GM23338 (cell line): Measurements from ENCODE around the gene MMP1. TPM values are rescaled to one million over a fixed set of nuclear protein-coding genes. Genes with fewer than 3 reads are reported as not detected.

ENCODE experiments used
- ATAC-seq: fragments of 200-7000 bp; cut with Tn5 transposase; 3 replicates; pipeline ENCODE4 v1.9.1; 2020
- DNase-seq: peaks from one replicate; pipeline ENCODE4 v3.0.0-alpha.2; 2015; ENCODE audit warnings: low spot score
- H2AFZ ChIP-seq: fragments of 200-600 bp; sonication (generic); 2 replicates; pipeline ENCODE4 v1.8.0; 2016; ENCODE audit warnings: antibody characterized with exemption, mild to moderate bottlenecking, moderate library complexity
- H3F3A ChIP-seq: fragments of 200-600 bp; sonication (generic); replicated peaks from 2 replicates; pipeline ENCODE4 v1.8.0; 2017; ENCODE audit warnings: antibody characterized with exemption, mixed run types, low read depth
- H3K27ac ChIP-seq: fragments of 200-600 bp; sonication (generic); 2 replicates; pipeline ENCODE4 v1.6.1; 2016; ENCODE audit warnings: low read depth
- H3K27me3 ChIP-seq: fragments of 200-600 bp; sonication (generic); 2 replicates; pipeline ENCODE4 v1.8.0; 2016; ENCODE audit warnings: mild to moderate bottlenecking, mixed run types, moderate library complexity; ENCODE audit not compliant: insufficient read depth
- H3K36me3 ChIP-seq: fragments of 200-600 bp; sonication (generic); 2 replicates; pipeline ENCODE4 v1.8.0; 2016; ENCODE audit warnings: mild to moderate bottlenecking; ENCODE audit not compliant: insufficient read depth
- H3K4me1 ChIP-seq: fragments of 200-600 bp; sonication (generic); 2 replicates; pipeline ENCODE4 v1.8.0; 2016; ENCODE audit warnings: mild to moderate bottlenecking, moderate library complexity; ENCODE audit not compliant: insufficient read depth
- H3K4me2 ChIP-seq: fragments of 200-600 bp; sonication (generic); 2 replicates; pipeline ENCODE4 v1.7.1; 2017; ENCODE audit warnings: mixed run types
- H3K4me3 ChIP-seq: fragments of 200-600 bp; sonication (generic); 2 replicates; pipeline ENCODE4 v1.6.1; 2016; ENCODE audit warnings: mixed run types
- H3K79me2 ChIP-seq: fragments of 200-600 bp; sonication (generic); replicated peaks from 2 replicates; pipeline ENCODE4 v1.8.0; 2017; ENCODE audit warnings: mild to moderate bottlenecking; ENCODE audit not compliant: insufficient read depth
- H3K9me2 ChIP-seq: fragments of 200-600 bp; sonication (generic); 2 replicates; pipeline ENCODE4 v1.8.0; 2017; ENCODE audit not compliant: insufficient read depth
- H4K20me1 ChIP-seq: fragments of 200-600 bp; sonication (generic); replicated peaks from 2 replicates; pipeline ENCODE4 v1.8.0; 2017; ENCODE audit warnings: mild to moderate bottlenecking; ENCODE audit not compliant: insufficient read depth
- H3K27ac Mint-ChIP-seq: 2 replicates; pipeline ENCODE4 v1.8.0; 2020; ENCODE audit warnings: inconsistent platforms, mild to moderate bottlenecking, moderate library complexity, mixed read lengths
- H3K27me3 Mint-ChIP-seq: 3 replicates; pipeline ENCODE4 v1.8.0; 2022; ENCODE audit warnings: low read depth, mild to moderate bottlenecking, moderate library complexity, mixed read lengths, inconsistent platforms; ENCODE audit not compliant: insufficient read depth, poor library complexity
- H3K36me3 Mint-ChIP-seq: 3 replicates; pipeline ENCODE4 v1.8.0; 2021; ENCODE audit warnings: low read depth, mild to moderate bottlenecking, inconsistent platforms, moderate library complexity, mixed read lengths
- H3K4me1 Mint-ChIP-seq: 3 replicates; pipeline ENCODE4 v1.8.0; 2020; ENCODE audit warnings: mild to moderate bottlenecking, inconsistent platforms, mixed read lengths
- H3K4me3 Mint-ChIP-seq: 3 replicates; pipeline ENCODE4 v1.8.0; 2021; ENCODE audit warnings: moderate library complexity, mild to moderate bottlenecking, inconsistent platforms, mixed read lengths
- H3K9me3 Mint-ChIP-seq: 3 replicates; pipeline ENCODE4 v1.8.0; 2020; ENCODE audit warnings: moderate library complexity, mild to moderate bottlenecking, inconsistent platforms, mixed read lengths
- CREB1 ChIP-seq: fragments of 250-450 bp; sonication (Bioruptor Pico); IDR thresholded peaks from 2 replicates; pipeline ENCODE4 v1.5.0; 2020; ENCODE audit warnings: low read depth, mild to moderate bottlenecking, moderate library complexity
- CTCF ChIP-seq, 2 experiments: fragments of 200-600 bp in 1 of 2; sonication (generic) in 1 of 2; conservative IDR thresholded peaks; 2 replicates each; pipeline versions ENCODE4 v1.5.1 to v1.6.1; 2016 to 2017; ENCODE audit warnings: antibody characterized with exemption in 2 of 2, low read depth in 2 of 2, mild to moderate bottlenecking in 2 of 2, moderate library complexity in 1 of 2
- EZH2 ChIP-seq: fragments of 200-600 bp; sonication (generic); IDR thresholded peaks from one replicate; pipeline ENCODE4 v1.8.0; 2017; ENCODE audit warnings: antibody characterized with exemption, mild to moderate bottlenecking, low read depth; ENCODE audit not compliant: unreplicated experiment
- EZH2phosphoT487 ChIP-seq: fragments of 200-600 bp; sonication (generic); IDR thresholded peaks from one replicate; pipeline ENCODE4 v1.8.1; 2018; ENCODE audit warnings: antibody characterized with exemption; ENCODE audit not compliant: unreplicated experiment
- JUNB ChIP-seq: IDR thresholded peaks from one replicate; pipeline ENCODE4 v1.6.1; 2016; ENCODE audit warnings: antibody characterized with exemption; ENCODE audit not compliant: unreplicated experiment
- NANOG ChIP-seq: IDR thresholded peaks from 2 replicates; pipeline ENCODE4 v1.6.1; 2016; ENCODE audit warnings: antibody characterized with exemption, borderline replicate concordance
- POLR2AphosphoS5 ChIP-seq: IDR thresholded peaks from 2 replicates; pipeline ENCODE4 v1.6.1; 2016; ENCODE audit warnings: antibody characterized with exemption, low read depth
- STAT1 ChIP-seq: IDR thresholded peaks from one replicate; pipeline ENCODE4 v1.6.1; 2016; ENCODE audit warnings: antibody characterized with exemption; ENCODE audit not compliant: unreplicated experiment
- ZNF114 ChIP-seq: fragments of 250-450 bp; sonication (Bioruptor Pico); IDR thresholded peaks from 2 replicates; pipeline ENCODE4 v1.5.0; 2020; ENCODE audit warnings: mild to moderate bottlenecking, moderate library complexity
- ZNF331 ChIP-seq: fragments of 250-450 bp; sonication (Bioruptor Pico); IDR thresholded peaks from 2 replicates; pipeline ENCODE4 v1.5.0; 2020; ENCODE audit warnings: low read depth, mild to moderate bottlenecking, moderate library complexity
- polyA plus RNA-seq: library from polyadenylated mRNA; unstranded; fragments of >200 nt; fragmentation: Nextera tagmentation; extraction: Ambion mirVana; gene quantifications from 2 replicates; pipeline ENCODE4 v1.2.1, GENCODE V29; 2016
- total RNA-seq: library from RNA; depleted of rRNA; stranded (reverse); fragments of >200 nt; shearing (Covaris generic); gene quantifications from 2 replicates; pipeline ENCODE4 v1.2.3, GENCODE V29; 2014
- TF ChIP-seq, protein P1 (sequence below): fragments of 250-450 bp; sonication (Bioruptor Pico); IDR thresholded peaks from 2 replicates; pipeline ENCODE4 v1.5.0; 2020; ENCODE audit warnings: mild to moderate bottlenecking, moderate library complexity
- TF ChIP-seq, protein P2 (sequence below): IDR thresholded peaks from 2 replicates; pipeline ENCODE4 v1.6.1; 2016; ENCODE audit warnings: antibody characterized with exemption
- TF ChIP-seq, protein P3 (sequence below): IDR thresholded peaks from one replicate; pipeline ENCODE4 v1.6.1; 2018; ENCODE audit warnings: antibody characterized with exemption; ENCODE audit not compliant: unreplicated experiment

Gene MMP1
- total and polyA plus RNA-seq, 2 experiments from 2014 or later: not detected

GRCh38 chr11:102770191-102770590 lies 27.8 kb downstream of the MMP1 start:
- no peak overlapping the region for H2AFZ ChIP-seq
- no peaks in the 10 kb centered on the region for H3K36me3 Mint-ChIP-seq
- no peak overlapping the region for H3K4me3 ChIP-seq
- H3K36me3 ChIP-seq: no peaks in the 10 kb centered on the region
- no peak overlapping the region for H3K27ac Mint-ChIP-seq
- H3K79me2 ChIP-seq: no peaks in the 10 kb centered on the region
- H4K20me1 ChIP-seq: no peaks in the 10 kb centered on the region
- no peaks in the 10 kb centered on the region for H3F3A ChIP-seq
- H3K27me3 Mint-ChIP-seq: no peaks in the 10 kb centered on the region
- no peaks in the 10 kb centered on the region; the same call in 2 of the 3 replicates for H3K9me3 Mint-ChIP-seq
- ATAC-seq: no peak
- TF ChIP-seq EZH2: no peak
- TF ChIP-seq STAT1: no peak
- TF ChIP-seq POLR2AphosphoS5: no peak
- TF ChIP-seq JUNB: no peak
- TF ChIP-seq, protein P1, sequence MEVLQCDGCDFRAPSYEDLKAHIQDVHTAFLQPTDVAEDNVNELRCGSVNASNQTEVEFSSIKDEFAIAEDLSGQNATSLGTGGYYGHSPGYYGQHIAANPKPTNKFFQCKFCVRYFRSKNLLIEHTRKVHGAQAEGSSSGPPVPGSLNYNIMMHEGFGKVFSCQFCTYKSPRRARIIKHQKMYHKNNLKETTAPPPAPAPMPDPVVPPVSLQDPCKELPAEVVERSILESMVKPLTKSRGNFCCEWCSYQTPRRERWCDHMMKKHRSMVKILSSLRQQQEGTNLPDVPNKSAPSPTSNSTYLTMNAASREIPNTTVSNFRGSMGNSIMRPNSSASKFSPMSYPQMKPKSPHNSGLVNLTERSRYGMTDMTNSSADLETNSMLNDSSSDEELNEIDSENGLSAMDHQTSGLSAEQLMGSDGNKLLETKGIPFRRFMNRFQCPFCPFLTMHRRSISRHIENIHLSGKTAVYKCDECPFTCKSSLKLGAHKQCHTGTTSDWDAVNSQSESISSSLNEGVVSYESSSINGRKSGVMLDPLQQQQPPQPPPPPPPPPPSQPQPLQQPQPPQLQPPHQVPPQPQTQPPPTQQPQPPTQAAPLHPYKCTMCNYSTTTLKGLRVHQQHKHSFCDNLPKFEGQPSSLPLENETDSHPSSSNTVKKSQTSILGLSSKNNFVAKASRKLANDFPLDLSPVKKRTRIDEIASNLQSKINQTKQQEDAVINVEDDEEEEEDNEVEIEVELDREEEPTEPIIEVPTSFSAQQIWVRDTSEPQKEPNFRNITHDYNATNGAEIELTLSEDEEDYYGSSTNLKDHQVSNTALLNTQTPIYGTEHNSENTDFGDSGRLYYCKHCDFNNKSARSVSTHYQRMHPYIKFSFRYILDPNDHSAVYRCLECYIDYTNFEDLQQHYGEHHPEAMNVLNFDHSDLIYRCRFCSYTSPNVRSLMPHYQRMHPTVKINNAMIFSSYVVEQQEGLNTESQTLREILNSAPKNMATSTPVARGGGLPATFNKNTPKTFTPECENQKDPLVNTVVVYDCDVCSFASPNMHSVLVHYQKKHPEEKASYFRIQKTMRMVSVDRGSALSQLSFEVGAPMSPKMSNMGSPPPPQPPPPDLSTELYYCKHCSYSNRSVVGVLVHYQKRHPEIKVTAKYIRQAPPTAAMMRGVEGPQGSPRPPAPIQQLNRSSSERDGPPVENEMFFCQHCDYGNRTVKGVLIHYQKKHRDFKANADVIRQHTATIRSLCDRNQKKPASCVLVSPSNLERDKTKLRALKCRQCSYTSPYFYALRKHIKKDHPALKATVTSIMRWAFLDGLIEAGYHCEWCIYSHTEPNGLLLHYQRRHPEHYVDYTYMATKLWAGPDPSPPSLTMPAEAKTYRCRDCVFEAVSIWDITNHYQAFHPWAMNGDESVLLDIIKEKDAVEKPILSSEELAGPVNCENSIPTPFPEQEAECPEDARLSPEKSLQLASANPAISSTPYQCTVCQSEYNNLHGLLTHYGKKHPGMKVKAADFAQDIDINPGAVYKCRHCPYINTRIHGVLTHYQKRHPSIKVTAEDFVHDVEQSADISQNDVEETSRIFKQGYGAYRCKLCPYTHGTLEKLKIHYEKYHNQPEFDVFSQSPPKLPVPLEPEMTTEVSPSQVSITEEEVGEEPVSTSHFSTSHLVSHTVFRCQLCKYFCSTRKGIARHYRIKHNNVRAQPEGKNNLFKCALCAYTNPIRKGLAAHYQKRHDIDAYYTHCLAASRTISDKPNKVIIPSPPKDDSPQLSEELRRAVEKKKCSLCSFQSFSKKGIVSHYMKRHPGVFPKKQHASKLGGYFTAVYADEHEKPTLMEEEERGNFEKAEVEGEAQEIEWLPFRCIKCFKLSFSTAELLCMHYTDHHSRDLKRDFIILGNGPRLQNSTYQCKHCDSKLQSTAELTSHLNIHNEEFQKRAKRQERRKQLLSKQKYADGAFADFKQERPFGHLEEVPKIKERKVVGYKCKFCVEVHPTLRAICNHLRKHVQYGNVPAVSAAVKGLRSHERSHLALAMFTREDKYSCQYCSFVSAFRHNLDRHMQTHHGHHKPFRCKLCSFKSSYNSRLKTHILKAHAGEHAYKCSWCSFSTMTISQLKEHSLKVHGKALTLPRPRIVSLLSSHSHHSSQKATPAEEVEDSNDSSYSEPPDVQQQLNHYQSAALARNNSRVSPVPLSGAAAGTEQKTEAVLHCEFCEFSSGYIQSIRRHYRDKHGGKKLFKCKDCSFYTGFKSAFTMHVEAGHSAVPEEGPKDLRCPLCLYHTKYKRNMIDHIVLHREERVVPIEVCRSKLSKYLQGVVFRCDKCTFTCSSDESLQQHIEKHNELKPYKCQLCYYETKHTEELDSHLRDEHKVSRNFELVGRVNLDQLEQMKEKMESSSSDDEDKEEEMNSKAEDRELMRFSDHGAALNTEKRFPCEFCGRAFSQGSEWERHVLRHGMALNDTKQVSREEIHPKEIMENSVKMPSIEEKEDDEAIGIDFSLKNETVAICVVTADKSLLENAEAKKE (CRISPR knock-in tag): no peak
- no peak for TF ChIP-seq ZNF114
- no peak for TF ChIP-seq EZH2phosphoT487
- TF ChIP-seq CTCF (conservative IDR thresholded peaks at IDR 0.05; ENCODE audit: low read depth in 2 of 2): no peak
- no peak for TF ChIP-seq NANOG
- no peak for TF ChIP-seq CREB1 (CRISPR knock-in tag)
- no peak for TF ChIP-seq ZNF331
- TF ChIP-seq, protein P2, sequence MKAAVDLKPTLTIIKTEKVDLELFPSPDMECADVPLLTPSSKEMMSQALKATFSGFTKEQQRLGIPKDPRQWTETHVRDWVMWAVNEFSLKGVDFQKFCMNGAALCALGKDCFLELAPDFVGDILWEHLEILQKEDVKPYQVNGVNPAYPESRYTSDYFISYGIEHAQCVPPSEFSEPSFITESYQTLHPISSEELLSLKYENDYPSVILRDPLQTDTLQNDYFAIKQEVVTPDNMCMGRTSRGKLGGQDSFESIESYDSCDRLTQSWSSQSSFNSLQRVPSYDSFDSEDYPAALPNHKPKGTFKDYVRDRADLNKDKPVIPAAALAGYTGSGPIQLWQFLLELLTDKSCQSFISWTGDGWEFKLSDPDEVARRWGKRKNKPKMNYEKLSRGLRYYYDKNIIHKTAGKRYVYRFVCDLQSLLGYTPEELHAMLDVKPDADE: no peak
- TF ChIP-seq, protein P3, sequence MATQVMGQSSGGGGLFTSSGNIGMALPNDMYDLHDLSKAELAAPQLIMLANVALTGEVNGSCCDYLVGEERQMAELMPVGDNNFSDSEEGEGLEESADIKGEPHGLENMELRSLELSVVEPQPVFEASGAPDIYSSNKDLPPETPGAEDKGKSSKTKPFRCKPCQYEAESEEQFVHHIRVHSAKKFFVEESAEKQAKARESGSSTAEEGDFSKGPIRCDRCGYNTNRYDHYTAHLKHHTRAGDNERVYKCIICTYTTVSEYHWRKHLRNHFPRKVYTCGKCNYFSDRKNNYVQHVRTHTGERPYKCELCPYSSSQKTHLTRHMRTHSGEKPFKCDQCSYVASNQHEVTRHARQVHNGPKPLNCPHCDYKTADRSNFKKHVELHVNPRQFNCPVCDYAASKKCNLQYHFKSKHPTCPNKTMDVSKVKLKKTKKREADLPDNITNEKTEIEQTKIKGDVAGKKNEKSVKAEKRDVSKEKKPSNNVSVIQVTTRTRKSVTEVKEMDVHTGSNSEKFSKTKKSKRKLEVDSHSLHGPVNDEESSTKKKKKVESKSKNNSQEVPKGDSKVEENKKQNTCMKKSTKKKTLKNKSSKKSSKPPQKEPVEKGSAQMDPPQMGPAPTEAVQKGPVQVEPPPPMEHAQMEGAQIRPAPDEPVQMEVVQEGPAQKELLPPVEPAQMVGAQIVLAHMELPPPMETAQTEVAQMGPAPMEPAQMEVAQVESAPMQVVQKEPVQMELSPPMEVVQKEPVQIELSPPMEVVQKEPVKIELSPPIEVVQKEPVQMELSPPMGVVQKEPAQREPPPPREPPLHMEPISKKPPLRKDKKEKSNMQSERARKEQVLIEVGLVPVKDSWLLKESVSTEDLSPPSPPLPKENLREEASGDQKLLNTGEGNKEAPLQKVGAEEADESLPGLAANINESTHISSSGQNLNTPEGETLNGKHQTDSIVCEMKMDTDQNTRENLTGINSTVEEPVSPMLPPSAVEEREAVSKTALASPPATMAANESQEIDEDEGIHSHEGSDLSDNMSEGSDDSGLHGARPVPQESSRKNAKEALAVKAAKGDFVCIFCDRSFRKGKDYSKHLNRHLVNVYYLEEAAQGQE: no peak
- no peak overlapping the region for H3K4me2 ChIP-seq
- H3K4me3 Mint-ChIP-seq: no peak overlapping the region
- peaks cover 8% of the 10 kb centered on the region for H3K9me2 ChIP-seq
- no peaks in the 10 kb centered on the region for H3K4me1 Mint-ChIP-seq
- H3K27ac ChIP-seq: no peak overlapping the region
- no peak for DNase-seq
- H3K27me3 ChIP-seq: no peaks in the 10 kb centered on the region
- H3K4me1 ChIP-seq: no peaks in the 10 kb centered on the region
